ENCODE measurements around the gene BRDT. TPM values are rescaled to one million over a fixed set of nuclear protein-coding genes. Genes with fewer than 3 reads are reported as not detected.

The BRDT gene
- total and polyA plus RNA-seq, 2 of the 8 experiments (the other 6 are each of a cell fraction or from before 2014, with no cell fraction given): 0.08 TPM; not detected in 1

- no peak for TF ChIP-seq SIN3A (conservative IDR thresholded peaks at IDR 0.05 in 1 of 2, IDR thresholded peaks at IDR 0.05 in 1 of 2; ENCODE audit: low read depth in 1 of 2, low read length in 2 of 2)
- no peak for TF ChIP-seq SAP30 (IDR thresholded peaks at IDR 0.05; ENCODE audit: insufficient read depth, insufficient replicate concordance, low read length)
- no peak for TF ChIP-seq JUN (IDR thresholded peaks at IDR 0.05; ENCODE audit: low read depth, low read length)
- no peak for TF ChIP-seq CTCF (IDR thresholded peaks at IDR 0.05; ENCODE audit: control extremely low read depth in 1 of 3, insufficient read depth in 1 of 3, low read depth in 1 of 3, low read length in 3 of 3)
Measured at GRCh38 chr1:91948097-91948496, 1.1 kb upstream of the BRDT start (continued).
